SJSA1 (cell line): Measurements from ENCODE around the gene TEDC2. TPM values are rescaled to one million over a fixed set of nuclear protein-coding genes. Genes with fewer than 3 reads are reported as not detected.

Experiments
- DNase-seq, 2 experiments: peaks; one replicate each; pipeline ENCODE4 v3.0.0-alpha.2; 2015 to 2020; ENCODE audit warnings: low spot score in 2 of 2, low read depth in 1 of 2
- H3K27ac ChIP-seq: fragments of 250-450 bp; sonication (Bioruptor Pico); 2 replicates; pipeline ENCODE4 v1.5.1; 2020; ENCODE audit warnings: mild to moderate bottlenecking, moderate library complexity
- H3K27me3 ChIP-seq: fragments of 250-450 bp; sonication (Bioruptor Pico); replicated peaks from 2 replicates; pipeline ENCODE4 v1.5.1; 2020; ENCODE audit warnings: mild to moderate bottlenecking, moderate library complexity
- H3K36me3 ChIP-seq: fragments of 250-450 bp; sonication (Bioruptor Pico); 2 replicates; pipeline ENCODE4 v1.5.1; 2020; ENCODE audit warnings: mild to moderate bottlenecking
- H3K4me1 ChIP-seq: fragments of 250-450 bp; sonication (Bioruptor Pico); replicated peaks from 2 replicates; pipeline ENCODE4 v1.6.1; 2021; ENCODE audit warnings: mild to moderate bottlenecking
- H3K4me3 ChIP-seq: fragments of 250-450 bp; sonication (Bioruptor Pico); 2 replicates; pipeline ENCODE4 v1.5.1; 2020; ENCODE audit warnings: mild to moderate bottlenecking
- H3K9me3 ChIP-seq: fragments of 250-450 bp; sonication (Bioruptor Pico); replicated peaks from 2 replicates; pipeline ENCODE4 v1.5.1; 2020; ENCODE audit warnings: mild to moderate bottlenecking
- total RNA-seq: library from RNA; depleted of rRNA; stranded (reverse); fragments of >200 nt; shearing (Covaris generic); gene quantifications from 2 replicates; pipeline ENCODE4 v1.2.3, GENCODE V29; 2014

TEDC2 gene
- total RNA-seq, 1 experiment from 2014 or later: 36.3 TPM

- no peaks in the 10 kb centered on the region for H3K9me3 ChIP-seq
- H3K4me1 ChIP-seq: peaks cover 10% of the 10 kb centered on the region
- no peak for DNase-seq
- H3K27me3 ChIP-seq: no peaks in the 10 kb centered on the region
- H3K36me3 ChIP-seq: peaks cover 28% of the 10 kb centered on the region
- H3K4me3 ChIP-seq: no peak overlapping the region
- no peak overlapping the region for H3K27ac ChIP-seq
Measured at GRCh38 chr16:2495041-2495440, 35.1 kb downstream of the TEDC2 start.

GRCh38 chr16:2496223-2497115, 36.6 kb downstream of the TEDC2 start:
- no peak for DNase-seq
- Histone ChIP-seq H3K4me3 (no peak overlapping the region), H3K36me3 (peaks cover 33% of the 10 kb centered on the region), H3K27ac (no peak overlapping the region), H3K27me3 (no peaks in the 10 kb centered on the region; the same call in 1 of the 2 replicates), H3K9me3 (peaks cover 3% of the 10 kb centered on the region; the same call in 1 of the 2 replicates), H3K4me1 (peaks cover 17% of the 10 kb centered on the region)

GRCh38 chr16:2497116-2497630, 37.3 kb downstream of the TEDC2 start:
- Histone ChIP-seq H3K27ac (no peak overlapping the region), H3K4me3 (no peak overlapping the region), H3K27me3 (no peaks in the 10 kb centered on the region; the same call in 1 of the 2 replicates), H3K36me3 (peaks cover 33% of the 10 kb centered on the region), H3K4me1 (peaks cover 17% of the 10 kb centered on the region), H3K9me3 (peaks cover 3% of the 10 kb centered on the region; the same call in 1 of the 2 replicates)
- DNase-seq: peak in 1 of 2 experiments; percentile 51

- Histone ChIP-seq H3K4me1 (peaks cover 17% of the 10 kb centered on the region), H3K27me3 (no peaks in the 10 kb centered on the region; the same call in 1 of the 2 replicates), H3K9me3 (peaks cover 3% of the 10 kb centered on the region; the same call in 1 of the 2 replicates), H3K36me3 (peaks cover 33% of the 10 kb centered on the region), H3K4me3 (no peak overlapping the region), H3K27ac (no peak overlapping the region)
- DNase-seq: no peak
Measured at GRCh38 chr16:2497695-2498484, 38.0 kb downstream of the TEDC2 start.

GRCh38 chr16:2498531-2499253, 38.8 kb downstream of the TEDC2 start:
- no peak for DNase-seq
- H3K4me1 ChIP-seq: peaks cover 17% of the 10 kb centered on the region
- no peaks in the 10 kb centered on the region; the same call in 1 of the 2 replicates for H3K27me3 ChIP-seq
- no peak overlapping the region for H3K27ac ChIP-seq
- H3K36me3 ChIP-seq: peaks cover 33% of the 10 kb centered on the region
- H3K9me3 ChIP-seq: peaks cover 3% of the 10 kb centered on the region; the same call in 1 of the 2 replicates
- no peak overlapping the region for H3K4me3 ChIP-seq

- H3K36me3 ChIP-seq: peaks cover 33% of the 10 kb centered on the region
- H3K27me3 ChIP-seq: no peaks in the 10 kb centered on the region; the same call in 1 of the 2 replicates
- H3K4me1 ChIP-seq: peaks cover 17% of the 10 kb centered on the region
- peaks cover 3% of the 10 kb centered on the region; the same call in 1 of the 2 replicates for H3K9me3 ChIP-seq
- no peak overlapping the region for H3K4me3 ChIP-seq
- no peak for DNase-seq
- H3K27ac ChIP-seq: no peak overlapping the region
Measured at GRCh38 chr16:2499454-2499853, 39.5 kb downstream of the TEDC2 start.

GRCh38 chr16:2499890-2500429, 40.1 kb downstream of the TEDC2 start:
- H3K36me3 ChIP-seq: peaks cover 33% of the 10 kb centered on the region
- H3K9me3 ChIP-seq: peaks cover 3% of the 10 kb centered on the region; the same call in 1 of the 2 replicates
- DNase-seq: no peak
- H3K27me3 ChIP-seq: no peaks in the 10 kb centered on the region; the same call in 1 of the 2 replicates
- peaks cover 17% of the 10 kb centered on the region for H3K4me1 ChIP-seq
- H3K4me3 ChIP-seq: no peak overlapping the region
- no peak overlapping the region for H3K27ac ChIP-seq

- peaks cover 17% of the 10 kb centered on the region for H3K4me1 ChIP-seq
- no peak overlapping the region for H3K4me3 ChIP-seq
- H3K36me3 ChIP-seq: peaks cover 33% of the 10 kb centered on the region
- peaks cover 3% of the 10 kb centered on the region; the same call in 1 of the 2 replicates for H3K9me3 ChIP-seq
- no peaks in the 10 kb centered on the region; the same call in 1 of the 2 replicates for H3K27me3 ChIP-seq
- H3K27ac ChIP-seq: no peak overlapping the region
- no peak for DNase-seq
Measured at GRCh38 chr16:2500430-2500917, 40.6 kb downstream of the TEDC2 start.

GRCh38 chr16:2500918-2501750, 41.2 kb downstream of the TEDC2 start:
- no peak overlapping the region for H3K27ac ChIP-seq
- peaks cover 32% of the 10 kb centered on the region for H3K36me3 ChIP-seq
- H3K4me1 ChIP-seq: peaks cover 17% of the 10 kb centered on the region
- H3K9me3 ChIP-seq: peaks cover 3% of the 10 kb centered on the region; the same call in 1 of the 2 replicates
- no peak overlapping the region for H3K4me3 ChIP-seq
- no peaks in the 10 kb centered on the region; the same call in 1 of the 2 replicates for H3K27me3 ChIP-seq
- DNase-seq: peak; percentile 61 to 80

GRCh38 chr16:2501946-2502895, 42.3 kb downstream of the TEDC2 start:
- H3K36me3 ChIP-seq: peaks cover 21% of the 10 kb centered on the region
- peaks cover 3% of the 10 kb centered on the region; the same call in 1 of the 2 replicates for H3K9me3 ChIP-seq
- H3K4me3 ChIP-seq: no peak overlapping the region
- DNase-seq: no peak
- H3K27ac ChIP-seq: no peak overlapping the region
- H3K27me3 ChIP-seq: no peaks in the 10 kb centered on the region; the same call in 1 of the 2 replicates
- H3K4me1 ChIP-seq: peaks cover 13% of the 10 kb centered on the region

- H3K36me3 ChIP-seq: peaks cover 4% of the 10 kb centered on the region; the same call in 1 of the 2 replicates
- H3K27ac ChIP-seq: no peak overlapping the region
- H3K9me3 ChIP-seq: peaks cover 3% of the 10 kb centered on the region; the same call in 1 of the 2 replicates
- no peak overlapping the region for H3K4me3 ChIP-seq
- DNase-seq: no peak
- H3K4me1 ChIP-seq: peaks cover 7% of the 10 kb centered on the region
- H3K27me3 ChIP-seq: no peaks in the 10 kb centered on the region; the same call in 1 of the 2 replicates
Measured at GRCh38 chr16:2505695-2506094, 45.8 kb downstream of the TEDC2 start.
